ENCODE data around the gene ZC2HC1B. TPM values are rescaled to one million over a fixed set of nuclear protein-coding genes. Genes with fewer than 3 reads are reported as not detected.

ZC2HC1B gene
- total RNA-seq, 1 experiment from 2014 or later = not detected

DNA sequence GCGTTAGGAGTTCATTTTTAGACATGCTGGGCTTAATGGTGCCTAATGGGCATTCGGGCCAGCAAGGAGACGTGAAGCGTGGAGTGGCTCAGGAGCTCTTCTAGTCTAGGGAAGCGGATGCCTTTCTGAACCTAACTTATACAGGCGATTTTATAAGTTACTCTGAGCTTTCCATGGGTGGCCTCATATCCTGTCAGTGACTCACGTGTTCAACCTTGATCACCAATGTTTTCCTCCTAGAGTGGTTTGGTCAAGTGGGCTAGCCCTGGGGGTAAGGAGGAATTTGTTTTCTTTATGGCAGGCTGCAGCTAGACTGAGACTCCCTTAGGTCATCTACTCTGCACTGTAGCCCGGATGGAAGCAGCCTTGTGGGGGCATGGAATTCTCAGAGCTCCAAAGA lies 91.7 kb downstream of the ZC2HC1B start:
- TF ChIP-seq ZBTB33 (IDR thresholded peaks at IDR 0.05; ENCODE audit: extremely low read depth, insufficient replicate concordance, low read length) = no peak
- TF ChIP-seq, protein P1, sequence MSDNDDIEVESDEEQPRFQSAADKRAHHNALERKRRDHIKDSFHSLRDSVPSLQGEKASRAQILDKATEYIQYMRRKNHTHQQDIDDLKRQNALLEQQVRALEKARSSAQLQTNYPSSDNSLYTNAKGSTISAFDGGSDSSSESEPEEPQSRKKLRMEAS (IDR thresholded peaks at IDR 0.05) = no peak
- TF ChIP-seq POLR2AphosphoS5 (IDR thresholded peaks at IDR 0.05; ENCODE audit: low read depth, low read length) = no peak
- Histone ChIP-seq H3K9me3 (ENCODE audit: control insufficient read depth in 1 of 2, insufficient read depth in 1 of 2, low read depth in 1 of 2, low read length in 2 of 2) (no peaks in the 10 kb centered on the region), H3K4me3 (replicated peaks in 1 of 2; ENCODE audit: low read depth in 1 of 2, low read length in 2 of 2) (no peak overlapping the region), H3K36me3 (ENCODE audit: control insufficient read depth in 1 of 2, insufficient read depth in 2 of 2, low read length in 2 of 2) (no peaks in the 10 kb centered on the region), H3K27me3 (ENCODE audit: insufficient read depth, low read length) (no peaks in the 10 kb centered on the region), H3K4me1 (ENCODE audit: control insufficient read depth in 1 of 2, insufficient read depth in 2 of 2, low read length in 2 of 2) (no peaks in the 10 kb centered on the region), H3K9ac (ENCODE audit: low read length) (no peak overlapping the region), H3K9me2 (ENCODE audit: insufficient read depth) (no peaks in the 10 kb centered on the region), H3K4me2 (ENCODE audit: low read length) (no peak overlapping the region), H3K79me2 (ENCODE audit: insufficient read depth, low read length) (no peaks in the 10 kb centered on the region), H4K20me1 (ENCODE audit: insufficient read depth) (no peaks in the 10 kb centered on the region), H2AFZ (ENCODE audit: low read depth, low read length, poor library complexity, severe bottlenecking) (no peak overlapping the region), H3K27ac (ENCODE audit: low read depth, low read length) (no peak overlapping the region)
- POLR2A ChIA-PET = no interaction called here
- no TSS peak for BruUV-seq (replicated peaks)
- CTCF ChIA-PET = no interaction called here
- RAD21 ChIA-PET (ENCODE audit: low non-redundant PET in 1 of 2, low total read pairs in 2 of 2, uncharacterized antibody in 2 of 2, unreplicated experiment in 2 of 2) = no interaction called here
- intact Hi-C loops (cut with micrococcal nuclease) = no loop called here
- ATAC-seq (no peak), DNase-seq (ENCODE audit: low read depth, low spot score) (no peak)

DNA sequence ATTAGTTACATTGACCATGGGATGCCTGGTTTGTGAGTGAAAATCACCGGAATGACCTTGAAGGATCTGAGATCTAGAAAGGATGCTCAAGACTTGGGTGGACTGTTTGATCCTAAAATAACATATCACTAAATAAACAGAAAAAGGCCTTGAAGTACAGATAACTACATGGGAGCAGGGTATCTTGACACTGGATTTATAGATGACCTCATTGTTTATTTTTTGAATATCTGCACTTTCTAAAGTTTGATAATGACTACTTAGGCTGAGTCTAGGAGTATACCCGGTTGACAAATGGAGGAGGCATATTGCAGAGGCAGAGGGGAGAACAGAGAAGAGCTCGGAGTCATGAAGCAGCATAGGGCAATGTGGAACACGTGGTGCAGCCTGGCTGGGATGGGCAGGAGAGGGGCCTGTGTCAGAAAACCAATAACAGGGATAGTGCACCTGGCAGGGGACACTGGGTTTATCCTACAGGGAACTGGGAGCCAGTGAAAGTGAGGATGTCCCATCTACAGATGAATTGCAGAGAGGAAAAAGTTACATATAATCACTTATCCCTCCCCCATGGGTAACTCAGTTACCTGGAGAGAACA lies 93.5 kb downstream of the ZC2HC1B start:
- Histone ChIP-seq H2AFZ (ENCODE audit: low read depth, low read length, poor library complexity, severe bottlenecking) (no peak overlapping the region), H3K4me3 (replicated peaks in 1 of 2; ENCODE audit: low read depth in 1 of 2, low read length in 2 of 2) (no peak overlapping the region), H3K27ac (ENCODE audit: low read depth, low read length) (no peak overlapping the region), H3K4me1 (ENCODE audit: control insufficient read depth in 1 of 2, insufficient read depth in 2 of 2, low read length in 2 of 2) (no peaks in the 10 kb centered on the region), H3K79me2 (ENCODE audit: insufficient read depth, low read length) (no peaks in the 10 kb centered on the region), H3K4me2 (ENCODE audit: low read length) (no peak overlapping the region), H3K36me3 (ENCODE audit: control insufficient read depth in 1 of 2, insufficient read depth in 2 of 2, low read length in 2 of 2) (no peaks in the 10 kb centered on the region), H3K9me2 (ENCODE audit: insufficient read depth) (no peaks in the 10 kb centered on the region), H4K20me1 (ENCODE audit: insufficient read depth) (no peaks in the 10 kb centered on the region), H3K9me3 (ENCODE audit: control insufficient read depth in 1 of 2, insufficient read depth in 1 of 2, low read depth in 1 of 2, low read length in 2 of 2) (no peaks in the 10 kb centered on the region), H3K9ac (ENCODE audit: low read length) (no peak overlapping the region), H3K27me3 (ENCODE audit: insufficient read depth, low read length) (no peaks in the 10 kb centered on the region)
- no TSS peak for BruUV-seq (replicated peaks)
- intact Hi-C loops (cut with micrococcal nuclease) = no loop called here
- CTCF ChIA-PET = interaction anchor here (2.7 kb wide), 1 partner anchor 18 kb away, joined by 10 read pairs; no protein-coding TSS in a partner anchor
- POLR2A ChIA-PET = no interaction called here
- RAD21 ChIA-PET (ENCODE audit: low non-redundant PET in 1 of 2, low total read pairs in 2 of 2, uncharacterized antibody in 2 of 2, unreplicated experiment in 2 of 2) = no interaction called here
- ATAC-seq (no peak), DNase-seq (ENCODE audit: low read depth, low spot score) (no peak)
- TF ChIP-seq SP1 (IDR thresholded peaks at IDR 0.05; ENCODE audit: low read depth) = no peak
- no peak for TF ChIP-seq FOSL1 (IDR thresholded peaks at IDR 0.05; ENCODE audit: low read depth)
- no peak for TF ChIP-seq EZH2phosphoT487 (IDR thresholded peaks at IDR 0.05; ENCODE audit: borderline replicate concordance)
- no peak for TF ChIP-seq TCF7L2 (IDR thresholded peaks at IDR 0.05; ENCODE audit: borderline replicate concordance, extremely low read depth, insufficient read depth, insufficient read length)
- TF ChIP-seq ZFX (IDR thresholded peaks at IDR 0.05) = no peak
- no peak for TF ChIP-seq JUND (IDR thresholded peaks at IDR 0.05)
